Measurements from ENCODE around the gene WDR91. TPM values are rescaled to one million over a fixed set of nuclear protein-coding genes. Genes with fewer than 3 reads are reported as not detected.

Gene WDR91
- 10 to 100 TPM in 1 of 2 donors, 1 to 10 TPM in 1; 9.9 to 13.7 TPM for total RNA-seq

DNA sequence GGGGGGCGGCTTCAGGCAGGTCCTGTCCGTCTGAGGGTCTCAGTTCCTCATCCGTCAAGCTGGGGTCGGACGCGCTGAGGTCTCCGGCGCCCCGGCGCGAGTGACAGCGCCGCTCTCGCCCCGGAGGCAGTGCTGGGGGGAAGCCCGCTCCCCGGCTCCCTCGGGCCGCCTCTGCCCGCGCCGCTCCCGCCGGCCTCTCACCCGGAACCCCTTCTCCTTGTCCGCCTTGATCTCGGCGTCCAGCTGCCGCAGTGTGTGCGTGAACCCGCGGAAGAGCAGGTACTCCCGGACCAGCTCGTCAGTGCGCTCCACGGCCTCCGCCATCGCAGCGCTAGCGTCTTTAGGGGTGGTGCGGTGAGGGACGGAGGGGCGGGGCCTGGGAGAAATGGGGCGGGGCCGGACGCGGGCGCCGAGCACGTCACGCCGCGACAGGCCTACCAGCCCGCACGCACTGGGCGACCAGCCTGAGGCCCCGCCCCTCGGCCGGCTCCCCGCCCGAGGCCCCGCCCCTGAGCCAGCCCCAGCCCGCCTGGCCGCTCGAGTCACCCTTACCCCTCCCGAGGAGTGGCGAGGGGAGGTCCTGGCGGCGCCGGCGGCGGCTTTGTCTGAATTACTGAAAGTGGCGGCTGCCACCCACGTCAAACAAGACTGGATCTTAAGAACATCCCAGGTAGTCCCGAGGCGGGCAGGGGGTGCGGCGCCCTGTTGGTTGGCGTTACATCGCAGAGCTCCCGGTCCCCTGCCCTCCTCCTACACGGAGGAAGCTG is at the start of gene WDR91:
Gene WDR91 (minus strand): TSS at position 348 of the 767 bp plus-strand sequence. CDS start 24 bp downstream, at position 324.
- Mint-ChIP-seq H3K9me3 (no peaks in the 10 kb centered on the region), H3K27ac (peak within 1 kb of the TSS; percentile 89 to 91), H3K36me3 (peaks cover 5 to 6% of the 10 kb centered on the region in 2 donors)
- DNase-seq (ENCODE audit: low spot score in 2 of 2) = peak; percentile 92
- ATAC-seq = peak; percentile 92 to 93

DNA sequence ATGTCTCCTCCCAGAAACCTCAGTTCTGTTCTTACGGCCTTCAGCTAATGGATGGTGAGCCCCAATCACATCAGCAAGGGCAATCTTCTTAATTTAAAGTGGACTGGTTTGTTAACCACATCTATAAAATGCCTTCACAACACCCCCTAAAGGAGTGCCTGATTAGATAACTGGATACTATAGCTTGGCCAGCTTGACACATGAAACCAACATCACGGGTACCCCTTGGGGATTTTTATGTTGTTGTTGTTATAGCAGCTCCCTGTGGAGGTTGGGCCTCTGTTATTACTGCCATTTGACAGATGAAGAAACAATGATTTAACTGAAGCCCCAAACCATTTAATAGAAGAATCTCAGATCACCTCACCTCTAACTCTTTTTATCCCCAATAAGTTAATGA is 49.1 kb upstream of the WDR91 start:
- ATAC-seq = no peak
- Mint-ChIP-seq H3K36me3 (peaks cover 0 to 7% of the 10 kb centered on the region in 2 donors), H3K27ac (no peak overlapping the region), H3K9me3 (peaks cover under 1 to 13% of the 10 kb centered on the region in 2 donors)
- DNase-seq (ENCODE audit: low spot score in 2 of 2) = no peak

DNA sequence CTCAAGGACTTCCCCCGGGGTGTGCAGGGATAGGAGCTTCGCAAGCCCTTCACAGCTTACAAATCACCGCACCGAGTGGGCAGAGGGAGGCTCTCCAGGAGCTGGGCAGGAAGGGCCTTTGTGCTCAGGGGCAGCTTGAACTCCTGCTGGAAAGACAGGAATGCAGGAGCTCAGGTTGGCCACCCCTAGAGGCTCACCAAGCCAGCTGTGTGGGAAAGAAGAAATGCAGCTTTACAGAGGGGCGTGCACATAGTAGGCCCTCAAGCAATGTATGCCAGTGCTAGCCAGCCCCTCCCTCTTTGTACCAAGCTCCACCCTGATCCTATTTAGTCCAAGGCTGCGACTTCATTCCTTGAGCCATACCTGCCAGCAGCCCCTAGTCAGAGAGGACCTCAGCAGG is 48.4 kb upstream of the WDR91 start:
- DNase-seq (ENCODE audit: low spot score in 2 of 2) (no peak), ATAC-seq (no peak)
- H3K36me3 Mint-ChIP-seq = peaks cover 0 to 6% of the 10 kb centered on the region in 2 donors
- H3K9me3 Mint-ChIP-seq = peaks cover 0 to 9% of the 10 kb centered on the region in 2 donors
- no peak overlapping the region for H3K27ac Mint-ChIP-seq

DNA sequence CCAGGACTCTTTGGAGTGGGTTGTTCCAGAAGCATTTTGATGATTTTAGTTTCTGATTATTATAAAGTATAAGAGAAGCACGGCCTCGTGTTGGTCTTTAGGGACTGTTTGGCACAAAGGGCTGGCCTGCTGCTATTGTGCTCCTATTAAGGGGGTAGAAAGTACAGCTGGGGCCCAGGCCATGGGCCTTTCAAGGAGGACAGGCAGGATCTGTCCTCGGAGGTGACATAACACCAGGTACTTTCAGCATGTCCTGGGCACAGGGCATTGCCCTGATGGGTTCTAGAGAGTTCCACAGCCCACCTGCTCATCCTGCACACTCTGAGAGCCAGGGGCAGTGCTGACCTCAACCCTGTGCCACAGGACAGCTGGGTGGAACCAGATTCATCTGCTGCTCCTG is 47.3 kb upstream of the WDR91 start:
- H3K27ac Mint-ChIP-seq = no peak overlapping the region
- H3K36me3 Mint-ChIP-seq = no peaks in the 10 kb centered on the region
- ATAC-seq (no peak), DNase-seq (ENCODE audit: low spot score in 2 of 2) (no peak)
- H3K9me3 Mint-ChIP-seq = peaks cover 0 to 4% of the 10 kb centered on the region in 2 donors

DNA sequence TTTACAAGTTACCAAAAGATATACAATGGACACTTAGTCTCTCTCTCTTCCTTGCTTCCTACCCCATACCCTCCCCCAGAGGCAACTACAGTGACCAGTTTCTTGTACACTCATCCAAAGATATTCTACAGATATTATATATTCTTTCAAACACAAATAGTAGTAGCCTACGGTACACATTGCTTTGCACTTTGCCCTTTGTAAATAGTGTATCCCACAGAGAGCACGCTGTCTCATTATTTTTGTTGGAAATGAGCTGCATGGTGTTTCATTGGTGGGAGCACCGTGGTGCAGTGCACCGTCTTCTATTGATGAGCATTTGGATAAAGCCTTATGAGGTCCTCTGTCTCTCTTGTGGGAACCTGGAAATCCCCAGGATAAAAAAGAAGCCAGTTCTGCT is 46.5 kb upstream of the WDR91 start:
- no peak overlapping the region for H3K27ac Mint-ChIP-seq
- DNase-seq (ENCODE audit: low spot score in 2 of 2) (no peak), ATAC-seq (no peak)
- H3K9me3 Mint-ChIP-seq = peaks cover 0 to 4% of the 10 kb centered on the region in 2 donors
- no peaks in the 10 kb centered on the region for H3K36me3 Mint-ChIP-seq

DNA sequence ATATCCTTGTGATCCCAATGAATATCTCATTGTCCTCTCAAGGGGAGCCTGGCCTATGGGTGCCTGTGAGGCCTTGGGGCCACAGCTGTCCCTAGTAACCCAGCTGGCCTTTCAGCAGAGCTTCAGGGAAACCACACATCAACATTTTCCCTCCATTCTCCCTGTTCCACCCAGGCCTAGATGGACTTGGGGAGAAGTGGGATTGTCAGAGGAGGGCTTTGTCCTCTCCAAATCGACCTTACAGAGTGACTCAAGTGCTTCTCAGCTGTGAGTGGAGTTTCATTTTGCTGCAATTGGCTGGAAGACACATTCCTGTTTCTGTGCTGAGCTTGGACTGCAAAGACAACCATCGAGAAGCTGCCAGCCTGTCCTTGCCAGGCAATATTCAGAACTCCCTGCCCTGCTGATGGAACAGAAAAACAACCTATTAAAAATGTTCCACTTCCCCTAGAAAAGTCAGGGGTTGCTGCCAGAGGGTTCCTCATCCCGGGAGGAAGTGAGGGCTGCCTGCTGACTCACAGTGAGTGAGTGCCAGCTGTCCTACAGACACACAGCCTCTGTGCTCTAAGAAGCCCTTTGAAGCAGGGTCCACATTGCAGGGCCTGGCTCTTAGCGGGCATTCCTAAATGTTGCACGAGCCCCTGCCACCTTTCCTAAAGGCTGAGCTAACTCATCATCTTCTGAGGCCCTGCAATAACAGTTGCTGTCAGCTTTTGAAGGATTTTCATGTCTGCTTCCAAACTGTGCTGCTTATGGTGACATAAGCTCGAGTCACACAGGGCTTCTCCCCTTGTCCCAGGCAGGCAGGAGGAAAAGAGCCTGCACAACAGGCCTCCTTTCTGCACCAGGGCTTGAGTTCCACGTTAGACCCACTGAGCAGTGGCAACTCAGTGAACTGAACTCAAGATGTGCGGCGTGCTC is 42.8 kb upstream of the WDR91 start:
- Mint-ChIP-seq H3K36me3 (no peaks in the 10 kb centered on the region), H3K27ac (no peak overlapping the region), H3K9me3 (no peaks in the 10 kb centered on the region)
- no peak for DNase-seq (ENCODE audit: low spot score in 2 of 2)
- no peak for ATAC-seq

DNA sequence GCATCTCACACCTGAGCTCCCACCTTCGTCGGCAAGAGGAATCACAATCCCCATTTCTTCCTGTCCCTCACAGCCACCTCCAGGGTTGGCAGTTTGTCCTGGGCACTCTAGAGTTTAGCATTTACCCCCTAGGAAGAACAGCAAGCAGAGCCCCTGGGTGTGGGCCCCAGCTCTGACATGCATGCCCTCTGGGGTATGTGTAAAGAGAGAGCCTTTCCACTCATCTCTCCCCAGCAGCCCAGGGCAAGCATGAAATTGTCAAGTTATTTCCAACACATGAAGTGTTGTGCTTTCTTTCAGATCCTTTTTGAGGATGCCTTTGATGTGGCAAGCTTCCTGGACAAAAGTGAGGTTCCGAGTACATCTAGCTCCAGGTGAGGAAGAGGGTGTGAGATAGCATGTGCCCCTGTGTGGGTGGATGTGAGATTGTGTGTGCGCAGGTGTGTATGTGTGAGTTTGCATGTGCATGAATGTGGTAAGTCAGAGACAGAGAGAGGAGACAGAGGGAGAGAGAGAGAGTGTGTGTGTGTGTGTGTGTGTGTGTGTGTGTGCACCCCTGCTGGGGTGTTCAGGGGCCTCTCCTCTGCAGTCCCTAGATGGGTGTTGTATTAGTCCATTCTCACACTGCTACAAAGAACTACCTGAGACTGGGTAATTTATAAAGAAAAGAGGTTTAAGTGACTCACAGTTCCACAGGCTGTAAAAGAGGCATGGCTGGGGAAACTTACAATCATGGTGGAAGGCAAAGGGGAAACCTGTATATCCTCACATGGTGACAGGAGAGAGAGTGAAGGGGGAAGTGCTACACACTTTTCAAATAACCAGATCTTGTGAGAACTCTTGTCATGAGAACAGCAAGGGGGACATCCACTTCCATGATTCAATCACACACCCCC is 40.4 kb upstream of the WDR91 start:
- H3K27ac Mint-ChIP-seq = peak overlapping the region in 1 of 2 donors; percentile 16
- ATAC-seq (peak; percentile 64 to 79), DNase-seq (ENCODE audit: low spot score in 2 of 2) (no peak)
- H3K36me3 Mint-ChIP-seq = no peaks in the 10 kb centered on the region
- H3K9me3 Mint-ChIP-seq = no peaks in the 10 kb centered on the region

DNA sequence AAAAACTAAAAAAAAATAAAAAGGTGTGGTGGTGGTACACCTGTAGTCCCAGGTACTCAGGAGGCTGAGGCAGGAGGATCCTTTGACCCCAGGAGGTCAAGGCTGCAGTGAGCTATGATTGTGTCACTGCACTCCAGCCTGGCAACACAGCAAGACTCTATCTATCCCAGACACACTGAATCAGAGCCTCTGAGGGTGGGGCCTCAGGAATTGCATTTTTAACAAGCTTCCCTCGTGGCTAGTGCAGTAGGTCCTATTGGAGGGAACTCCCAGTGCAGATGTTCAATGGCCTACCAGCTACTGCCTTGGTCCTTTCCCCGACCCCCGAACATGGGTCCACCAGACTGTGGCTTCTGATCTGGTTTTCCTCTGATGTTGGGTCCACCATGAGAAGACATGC is 37.2 kb upstream of the WDR91 start:
- ATAC-seq (no peak), DNase-seq (ENCODE audit: low spot score in 2 of 2) (no peak)
- no peak overlapping the region for H3K27ac Mint-ChIP-seq
- H3K36me3 Mint-ChIP-seq = no peaks in the 10 kb centered on the region
- H3K9me3 Mint-ChIP-seq = no peaks in the 10 kb centered on the region

DNA sequence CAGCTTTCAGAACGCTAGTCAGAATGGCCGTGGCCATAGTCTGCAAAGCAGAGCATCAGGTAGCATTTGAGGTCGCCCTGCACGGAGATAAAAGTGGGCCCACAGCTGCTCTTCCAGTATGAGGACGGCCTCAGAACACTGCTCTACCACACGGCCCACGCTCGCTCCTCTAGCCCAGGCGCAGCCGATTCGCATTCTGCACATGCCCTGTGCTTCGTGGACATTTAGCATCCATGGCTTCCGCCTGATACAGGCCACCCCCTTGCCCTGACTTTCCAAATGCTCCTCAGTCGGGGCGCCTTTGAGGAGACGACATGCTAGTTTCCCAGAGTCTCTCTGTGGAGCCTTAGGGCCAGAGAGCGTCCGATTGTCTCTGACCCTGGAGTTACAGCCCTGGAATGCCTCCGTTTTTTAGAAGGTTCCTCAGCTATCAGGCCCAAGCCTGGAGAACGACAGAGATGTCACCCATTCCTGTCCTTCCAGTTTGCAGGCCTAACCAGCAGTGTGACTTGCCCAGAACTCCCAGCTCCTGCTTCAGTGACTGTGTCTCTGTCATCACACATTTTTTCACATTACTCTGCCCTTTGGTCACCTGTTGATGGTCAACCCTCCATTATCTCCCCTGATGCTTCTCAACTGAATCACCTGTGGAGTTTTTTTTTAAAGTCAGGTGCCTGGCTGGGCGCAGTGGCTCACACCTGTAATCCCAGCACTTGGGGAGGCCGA is 36.6 kb upstream of the WDR91 start:
- Mint-ChIP-seq H3K9me3 (no peaks in the 10 kb centered on the region), H3K27ac (no peak overlapping the region), H3K36me3 (no peaks in the 10 kb centered on the region)
- ATAC-seq (no peak), DNase-seq (ENCODE audit: low spot score in 2 of 2) (no peak)

DNA sequence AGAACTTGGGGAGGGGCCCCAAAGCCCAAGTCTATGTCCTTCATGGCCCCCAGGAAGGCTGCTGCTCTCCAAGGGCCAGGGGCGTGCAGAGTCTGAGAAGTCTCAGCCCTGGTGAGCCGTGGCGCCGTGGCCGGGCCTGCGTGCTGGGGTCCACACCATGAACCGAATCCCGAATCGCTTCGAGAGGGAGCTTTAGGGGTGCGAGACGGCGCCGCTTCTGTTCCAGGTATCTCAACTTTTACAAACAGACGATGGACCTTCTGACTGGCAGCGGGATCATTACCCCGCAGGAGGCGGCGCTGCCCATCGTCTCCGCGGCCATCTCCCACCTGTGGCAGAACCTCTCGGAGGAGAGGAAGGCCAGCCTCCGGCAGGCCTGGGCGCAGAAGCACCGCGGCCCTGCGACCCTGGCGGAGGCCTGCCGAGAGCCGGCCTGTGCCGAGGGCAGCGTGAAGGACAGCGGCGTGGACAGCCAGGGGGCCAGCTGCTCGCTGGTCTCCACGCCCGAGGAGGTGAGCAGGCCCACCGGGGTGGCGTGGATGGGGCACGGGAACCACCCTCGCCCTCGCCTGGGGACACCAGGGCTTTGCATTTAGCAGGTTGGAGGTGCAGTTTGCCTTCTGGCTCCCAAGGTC is 35.0 kb upstream of the WDR91 start:
- Mint-ChIP-seq H3K27ac (no peak overlapping the region), H3K9me3 (no peaks in the 10 kb centered on the region), H3K36me3 (no peaks in the 10 kb centered on the region)
- no peak for DNase-seq (ENCODE audit: low spot score in 2 of 2)
- no peak for ATAC-seq

DNA sequence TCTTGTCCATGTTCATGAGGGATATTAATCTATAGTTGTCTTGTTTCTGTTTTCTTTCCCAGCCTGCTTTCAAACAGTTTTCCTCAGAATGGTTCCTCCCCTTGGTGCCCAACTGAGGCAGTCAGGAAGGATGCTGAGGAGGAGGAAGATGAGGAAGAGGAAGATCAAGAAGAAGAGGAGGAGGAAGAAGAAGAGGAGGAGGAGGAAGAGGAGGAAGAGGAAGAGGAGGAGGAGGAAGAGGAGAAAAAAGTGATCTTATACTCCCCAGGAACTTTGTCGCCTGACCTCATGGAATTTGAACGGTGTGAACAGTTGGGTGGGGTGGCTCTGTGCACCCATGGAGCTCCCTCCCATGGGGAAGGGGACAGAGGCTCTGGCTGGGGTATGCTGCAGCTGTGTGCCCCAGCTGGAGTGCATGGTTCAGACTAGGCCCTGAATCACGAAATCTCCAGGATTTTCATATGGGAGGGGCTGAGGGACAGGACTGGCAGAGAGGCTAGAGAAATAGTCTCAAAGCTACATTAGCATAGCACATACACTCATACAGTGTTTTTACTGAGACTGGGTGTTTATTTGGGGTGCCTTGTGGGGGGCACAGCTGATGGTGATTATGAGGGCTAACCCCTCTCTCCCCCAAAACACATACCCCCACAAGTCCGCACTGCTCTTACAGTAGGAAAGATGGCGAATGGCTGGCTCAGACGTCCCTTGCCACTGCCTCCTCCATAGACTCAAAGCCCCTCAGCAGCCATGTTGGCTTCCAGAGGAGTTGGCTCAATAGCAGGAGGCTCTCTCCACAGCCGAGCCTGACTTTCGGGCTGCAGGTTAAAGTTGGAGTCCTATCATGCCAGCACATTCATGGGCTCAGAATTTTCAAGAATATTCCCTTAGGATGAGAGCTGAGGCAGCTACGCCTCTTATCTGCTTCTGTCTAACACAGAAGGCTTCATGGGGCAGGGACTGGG is 34.2 kb upstream of the WDR91 start:
- Mint-ChIP-seq H3K9me3 (no peaks in the 10 kb centered on the region), H3K36me3 (no peaks in the 10 kb centered on the region), H3K27ac (no peak overlapping the region)
- DNase-seq (ENCODE audit: low spot score in 2 of 2) = no peak
- no peak for ATAC-seq

DNA sequence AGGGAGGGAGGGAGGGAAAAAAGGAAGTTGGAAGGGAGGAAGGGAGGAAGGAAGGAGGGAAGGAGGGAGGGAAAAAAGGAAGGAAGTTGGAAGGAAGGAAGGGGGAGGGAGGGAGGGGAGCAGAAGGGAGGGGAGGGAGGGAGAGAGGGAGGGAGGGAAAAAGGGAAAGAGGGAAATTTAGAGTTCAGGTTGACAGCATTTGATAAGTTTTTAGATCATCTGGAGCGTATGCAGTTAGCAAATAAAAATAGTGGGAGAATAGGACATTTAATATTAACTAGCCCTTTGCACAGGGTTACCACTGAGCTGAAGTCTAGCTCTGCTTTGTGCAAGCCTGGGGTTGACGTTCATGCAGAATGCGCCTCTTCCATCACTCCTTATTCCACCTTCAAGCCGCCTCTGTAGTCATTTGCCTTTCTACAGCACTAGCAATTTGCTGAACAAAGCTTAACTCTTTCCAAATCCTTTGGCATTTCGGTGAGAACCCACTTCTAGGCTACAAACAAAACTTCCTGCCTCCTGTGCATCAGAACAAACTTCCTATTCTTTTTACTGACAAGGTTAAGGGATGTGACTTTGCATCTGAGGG is 30.9 kb upstream of the WDR91 start:
- ATAC-seq (no peak), DNase-seq (ENCODE audit: low spot score in 2 of 2) (no peak)
- Mint-ChIP-seq H3K9me3 (no peaks in the 10 kb centered on the region), H3K36me3 (no peaks in the 10 kb centered on the region), H3K27ac (no peak overlapping the region)

DNA sequence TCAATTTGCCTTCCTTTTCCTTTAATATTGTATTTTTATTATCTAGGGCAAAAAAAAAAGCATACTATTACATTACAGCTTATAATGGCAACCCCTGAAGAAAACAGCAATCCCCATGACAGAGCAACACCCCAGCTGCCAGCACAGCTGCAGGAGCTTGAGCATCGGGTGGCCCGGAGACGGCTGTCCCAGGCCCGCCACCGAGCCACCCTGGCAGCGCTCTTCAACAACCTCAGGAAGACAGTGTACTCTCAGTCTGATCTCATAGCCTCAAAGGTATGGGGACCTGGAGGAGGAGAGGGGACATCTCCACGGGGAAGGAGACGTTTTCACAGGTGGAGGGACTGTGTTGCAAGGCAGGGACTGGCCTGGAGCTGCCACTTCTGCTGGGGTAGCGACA is 29.1 kb upstream of the WDR91 start:
- Mint-ChIP-seq H3K27ac (no peak overlapping the region), H3K36me3 (no peaks in the 10 kb centered on the region), H3K9me3 (peaks cover 0 to 5% of the 10 kb centered on the region in 2 donors)
- DNase-seq (ENCODE audit: low spot score in 2 of 2) (no peak), ATAC-seq (no peak)

DNA sequence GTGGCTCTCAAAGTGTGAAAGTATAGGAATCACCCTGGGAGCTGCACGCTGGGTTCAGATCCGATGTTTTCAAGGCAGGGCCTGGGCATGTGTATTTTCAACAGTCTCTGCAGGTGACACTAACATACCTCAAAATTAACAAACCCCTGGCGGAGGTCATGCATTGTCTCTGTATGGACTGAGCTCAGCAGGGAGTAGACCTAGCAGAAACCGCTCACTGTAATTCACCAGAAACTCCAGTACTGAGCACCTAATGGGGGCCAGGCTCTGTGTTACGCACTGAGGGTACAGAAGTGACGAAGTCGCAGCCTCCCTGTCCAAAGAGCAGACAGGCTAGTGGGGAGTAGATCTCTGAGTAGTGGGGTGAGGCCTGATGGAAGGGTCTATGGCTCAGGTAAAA is 27.9 kb upstream of the WDR91 start:
- no peak for DNase-seq (ENCODE audit: low spot score in 2 of 2)
- Mint-ChIP-seq H3K27ac (no peak overlapping the region), H3K9me3 (peaks cover 0 to 5% of the 10 kb centered on the region in 2 donors), H3K36me3 (no peaks in the 10 kb centered on the region)
- ATAC-seq = no peak

Data from activated naive CD4-positive, alpha-beta T cell treated with anti-CD3 and anti-CD28 coated beads, Interleukin-2, amount 50 U/mL, for 72 hours (primary cell).